ENCODE measurements around the gene TSC2.
"Not testable (repeated sequence)": the region's sequence is repeated elsewhere in the genome, so short reads cannot be mapped to it uniquely, and the experiment has no call there.

TSC2 gene

DNA sequence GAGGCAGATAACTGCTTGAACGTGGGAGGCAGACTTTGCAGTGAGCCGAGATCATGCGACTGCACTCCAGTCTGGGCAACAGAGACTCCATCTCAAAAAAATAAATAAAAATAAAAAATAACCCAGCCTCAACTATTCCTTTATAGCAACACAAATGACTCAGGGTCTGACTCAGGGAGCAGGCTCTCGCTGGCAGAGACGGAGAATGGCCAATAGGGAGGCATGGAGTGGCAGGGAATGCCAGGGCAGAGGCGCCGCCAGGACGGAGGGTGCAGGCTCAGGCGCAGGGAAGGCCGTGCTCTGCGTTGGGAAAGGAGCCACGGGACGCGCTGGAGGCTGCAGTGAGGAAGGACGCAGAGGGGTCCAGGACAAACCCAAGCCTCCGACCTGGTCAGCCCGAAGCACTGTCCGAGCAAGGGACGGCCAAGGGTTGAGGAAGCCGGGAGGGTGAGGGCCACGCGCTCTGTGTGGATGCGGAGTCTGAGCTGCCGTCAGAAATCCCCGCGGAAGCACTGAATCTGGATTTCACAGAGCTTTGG is 47.6 kb downstream of the TSC2 start:
- H3K4me1 ChIP-seq (ENCODE audit: control insufficient read depth, insufficient read depth, low read length): peaks cover 18% of the 10 kb centered on the region
- H3K4me3 ChIP-seq (ENCODE audit: low read length in 2 of 2): no peak overlapping the region
- H3K36me3 ChIP-seq (ENCODE audit: control insufficient read depth in 2 of 2, insufficient read depth in 2 of 2, low read length in 2 of 2): peaks cover 44 to 55% of the 10 kb centered on the region in 2 donors
- no peaks in the 10 kb centered on the region for H3K27me3 ChIP-seq (ENCODE audit: control insufficient read depth in 1 of 2, insufficient read depth in 2 of 2, low read length in 2 of 2)
- no peak overlapping the region for H3K27ac ChIP-seq (ENCODE audit: low read length)
- H3K9ac ChIP-seq (ENCODE audit: low read length in 2 of 2): no peak overlapping the region
- no peaks in the 10 kb centered on the region for H3K9me3 ChIP-seq (ENCODE audit: control insufficient read depth in 2 of 2, low read length in 2 of 2)

GRCh38 chr16:2095918-2096582 is 48.3 kb downstream of the TSC2 start:
- H3K27ac ChIP-seq (ENCODE audit: low read length): no peak overlapping the region
- peaks cover 41 to 54% of the 10 kb centered on the region in 2 donors for H3K36me3 ChIP-seq (ENCODE audit: control insufficient read depth in 2 of 2, insufficient read depth in 2 of 2, low read length in 2 of 2)
- H3K4me1 ChIP-seq (ENCODE audit: control insufficient read depth, insufficient read depth, low read length): peaks cover 18% of the 10 kb centered on the region
- H3K4me3 ChIP-seq (ENCODE audit: low read length in 2 of 2): no peak overlapping the region
- no peak overlapping the region for H3K9ac ChIP-seq (ENCODE audit: low read length in 2 of 2)
- no peaks in the 10 kb centered on the region for H3K27me3 ChIP-seq (ENCODE audit: control insufficient read depth in 1 of 2, insufficient read depth in 2 of 2, low read length in 2 of 2)
- H3K9me3 ChIP-seq (ENCODE audit: control insufficient read depth in 2 of 2, low read length in 2 of 2): no peaks in the 10 kb centered on the region

GRCh38 chr16:2096853-2097595 is 49.2 kb downstream of the TSC2 start:
- H3K4me3 ChIP-seq (ENCODE audit: low read length in 2 of 2): no peak overlapping the region
- H3K9me3 ChIP-seq (ENCODE audit: control insufficient read depth in 2 of 2, low read length in 2 of 2): no peaks in the 10 kb centered on the region
- peaks cover 13% of the 10 kb centered on the region for H3K4me1 ChIP-seq (ENCODE audit: control insufficient read depth, insufficient read depth, low read length)
- no peaks in the 10 kb centered on the region for H3K27me3 ChIP-seq (ENCODE audit: control insufficient read depth in 1 of 2, insufficient read depth in 2 of 2, low read length in 2 of 2)
- no peak overlapping the region for H3K9ac ChIP-seq (ENCODE audit: low read length in 2 of 2)
- H3K27ac ChIP-seq (ENCODE audit: low read length): no peak overlapping the region
- peaks cover 37 to 53% of the 10 kb centered on the region in 2 donors for H3K36me3 ChIP-seq (ENCODE audit: control insufficient read depth in 2 of 2, insufficient read depth in 2 of 2, low read length in 2 of 2)

DNA sequence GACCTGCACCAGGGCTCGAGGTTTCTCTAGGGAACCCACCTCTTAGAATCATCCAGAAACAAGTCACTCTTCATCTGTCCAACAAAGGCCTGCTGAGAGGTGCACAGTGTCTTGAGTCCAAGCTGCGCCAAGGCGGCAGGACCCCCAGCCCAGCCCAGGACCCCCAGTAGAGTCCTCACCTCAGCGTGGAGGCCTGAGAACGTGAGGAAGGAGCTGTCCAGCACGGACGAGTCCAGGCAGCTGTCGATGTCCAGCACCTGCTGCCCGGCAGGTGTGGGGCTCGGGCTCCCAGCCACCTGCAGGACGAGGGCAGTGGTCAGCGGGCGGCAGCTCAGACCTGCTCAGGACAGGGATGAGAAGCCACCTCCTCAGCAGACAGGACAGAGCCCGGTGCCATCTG is 49.9 kb downstream of the TSC2 start:
- not testable (repeated sequence) for H3K27ac ChIP-seq (ENCODE audit: low read length); H3K9me3 ChIP-seq (ENCODE audit: control insufficient read depth in 2 of 2, low read length in 2 of 2); H3K4me3 ChIP-seq (ENCODE audit: low read length in 2 of 2); H3K9ac ChIP-seq (ENCODE audit: low read length in 2 of 2); H3K4me1 ChIP-seq (ENCODE audit: control insufficient read depth, insufficient read depth, low read length); H3K27me3 ChIP-seq (ENCODE audit: control insufficient read depth in 1 of 2, insufficient read depth in 2 of 2, low read length in 2 of 2)
- H3K36me3 ChIP-seq (ENCODE audit: control insufficient read depth in 2 of 2, insufficient read depth in 2 of 2, low read length in 2 of 2): peaks cover 31 to 50% of the 10 kb centered on the region in 2 donors

- not testable (repeated sequence) for H3K4me3 ChIP-seq (ENCODE audit: low read length in 2 of 2); H3K27ac ChIP-seq (ENCODE audit: low read length); H3K27me3 ChIP-seq (ENCODE audit: control insufficient read depth in 1 of 2, insufficient read depth in 2 of 2, low read length in 2 of 2); H3K9me3 ChIP-seq (ENCODE audit: control insufficient read depth in 2 of 2, low read length in 2 of 2); H3K9ac ChIP-seq (ENCODE audit: low read length in 2 of 2); H3K4me1 ChIP-seq (ENCODE audit: control insufficient read depth, insufficient read depth, low read length)
- H3K36me3 ChIP-seq (ENCODE audit: control insufficient read depth in 2 of 2, insufficient read depth in 2 of 2, low read length in 2 of 2): peaks cover 3 to 20% of the 10 kb centered on the region in 2 donors
Observed at GRCh38 chr16:2101581-2101980, 53.8 kb downstream of the TSC2 start.

GRCh38 chr16:2102471-2102870 is 54.7 kb downstream of the TSC2 start:
- Histone ChIP-seq H3K36me3 (ENCODE audit: control insufficient read depth in 2 of 2, insufficient read depth in 2 of 2, low read length in 2 of 2) (peaks cover 3 to 16% of the 10 kb centered on the region in 2 donors), H3K4me1 (ENCODE audit: control insufficient read depth, insufficient read depth, low read length) (no peaks in the 10 kb centered on the region), H3K9me3 (ENCODE audit: control insufficient read depth in 2 of 2, low read length in 2 of 2) (no peaks in the 10 kb centered on the region), H3K4me3 (ENCODE audit: low read length in 2 of 2) (no peak overlapping the region), H3K27me3 (ENCODE audit: control insufficient read depth in 1 of 2, insufficient read depth in 2 of 2, low read length in 2 of 2) (no peaks in the 10 kb centered on the region), H3K9ac (ENCODE audit: low read length in 2 of 2) (no peak overlapping the region), H3K27ac (ENCODE audit: low read length) (no peak overlapping the region)

DNA sequence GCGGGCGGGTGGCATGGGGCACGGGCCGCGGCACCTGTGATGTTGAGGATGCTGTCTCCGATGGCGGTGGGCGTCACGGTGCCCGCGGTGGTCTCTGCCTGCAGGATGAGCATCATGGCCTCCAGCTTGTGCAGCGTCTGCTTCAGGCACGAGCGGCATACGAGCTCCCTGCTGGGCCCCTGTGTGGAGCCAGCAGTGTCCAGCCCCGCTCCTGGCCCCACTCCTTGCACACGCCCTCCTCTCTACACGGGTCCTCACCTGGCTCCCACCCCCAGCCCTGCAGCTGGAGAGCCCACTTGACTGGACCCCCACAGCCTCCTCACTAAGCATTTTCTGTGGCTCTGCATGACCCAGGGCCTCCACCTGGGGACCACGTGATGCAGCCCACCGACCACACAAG is 56.7 kb downstream of the TSC2 start:
- not testable (repeated sequence) for H3K4me1 ChIP-seq (ENCODE audit: control insufficient read depth, insufficient read depth, low read length); H3K9ac ChIP-seq (ENCODE audit: low read length in 2 of 2); H3K9me3 ChIP-seq (ENCODE audit: control insufficient read depth in 2 of 2, low read length in 2 of 2); H3K4me3 ChIP-seq (ENCODE audit: low read length in 2 of 2); H3K27me3 ChIP-seq (ENCODE audit: control insufficient read depth in 1 of 2, insufficient read depth in 2 of 2, low read length in 2 of 2); H3K27ac ChIP-seq (ENCODE audit: low read length)
- peaks cover 0 to 16% of the 10 kb centered on the region in 2 donors for H3K36me3 ChIP-seq (ENCODE audit: control insufficient read depth in 2 of 2, insufficient read depth in 2 of 2, low read length in 2 of 2)

DNA sequence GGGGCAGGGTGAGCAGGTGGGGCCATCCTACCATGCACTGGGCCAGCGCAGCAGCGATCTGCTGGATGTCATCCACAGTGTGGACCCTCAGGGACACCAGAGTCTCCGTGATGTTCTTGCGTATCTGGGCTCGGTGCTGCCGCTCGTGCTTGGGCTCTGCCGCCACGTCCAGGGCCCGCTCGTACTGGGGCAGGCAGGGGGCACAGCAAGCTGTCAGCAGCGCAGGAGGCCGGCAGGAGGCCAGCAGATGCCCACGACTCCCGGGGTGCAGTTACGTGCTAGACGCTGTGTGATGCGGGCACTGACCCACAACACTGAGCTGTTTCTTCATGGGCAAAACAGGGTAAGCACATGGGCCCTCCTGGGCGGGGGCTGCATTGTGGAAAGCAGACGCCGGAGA is 57.5 kb downstream of the TSC2 start:
- not testable (repeated sequence) for H3K27me3 ChIP-seq (ENCODE audit: control insufficient read depth in 1 of 2, insufficient read depth in 2 of 2, low read length in 2 of 2); H3K4me3 ChIP-seq (ENCODE audit: low read length in 2 of 2); H3K4me1 ChIP-seq (ENCODE audit: control insufficient read depth, insufficient read depth, low read length); H3K27ac ChIP-seq (ENCODE audit: low read length); H3K9ac ChIP-seq (ENCODE audit: low read length in 2 of 2); H3K9me3 ChIP-seq (ENCODE audit: control insufficient read depth in 2 of 2, low read length in 2 of 2)
- H3K36me3 ChIP-seq (ENCODE audit: control insufficient read depth in 2 of 2, insufficient read depth in 2 of 2, low read length in 2 of 2): peaks cover 0 to 12% of the 10 kb centered on the region in 2 donors

DNA sequence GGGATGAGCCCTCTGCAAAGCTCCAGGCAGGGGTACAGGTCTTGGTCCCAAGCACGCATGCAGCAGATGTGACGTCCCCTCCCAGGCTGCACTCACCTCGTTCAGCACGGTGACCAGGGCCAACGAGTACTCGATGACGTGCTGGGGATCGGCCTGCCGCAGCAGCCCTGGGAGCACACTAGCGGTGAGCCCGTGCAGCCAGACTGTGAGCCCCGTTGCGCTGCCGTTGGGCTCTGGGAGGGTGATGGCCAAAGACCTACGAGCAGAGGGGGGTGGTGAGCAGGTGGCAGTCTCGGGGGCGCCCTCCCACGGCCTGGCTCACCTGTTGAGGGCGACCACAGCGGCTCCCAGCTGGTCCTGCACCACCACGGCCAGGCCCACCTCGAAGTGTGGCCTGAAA is 58.0 kb downstream of the TSC2 start:
- not testable (repeated sequence) for H3K9me3 ChIP-seq (ENCODE audit: control insufficient read depth in 2 of 2, low read length in 2 of 2); H3K4me3 ChIP-seq (ENCODE audit: low read length in 2 of 2); H3K9ac ChIP-seq (ENCODE audit: low read length in 2 of 2); H3K4me1 ChIP-seq (ENCODE audit: control insufficient read depth, insufficient read depth, low read length); H3K27ac ChIP-seq (ENCODE audit: low read length); H3K27me3 ChIP-seq (ENCODE audit: control insufficient read depth in 1 of 2, insufficient read depth in 2 of 2, low read length in 2 of 2)
- peaks cover 0 to 14% of the 10 kb centered on the region in 2 donors for H3K36me3 ChIP-seq (ENCODE audit: control insufficient read depth in 2 of 2, insufficient read depth in 2 of 2, low read length in 2 of 2)

DNA sequence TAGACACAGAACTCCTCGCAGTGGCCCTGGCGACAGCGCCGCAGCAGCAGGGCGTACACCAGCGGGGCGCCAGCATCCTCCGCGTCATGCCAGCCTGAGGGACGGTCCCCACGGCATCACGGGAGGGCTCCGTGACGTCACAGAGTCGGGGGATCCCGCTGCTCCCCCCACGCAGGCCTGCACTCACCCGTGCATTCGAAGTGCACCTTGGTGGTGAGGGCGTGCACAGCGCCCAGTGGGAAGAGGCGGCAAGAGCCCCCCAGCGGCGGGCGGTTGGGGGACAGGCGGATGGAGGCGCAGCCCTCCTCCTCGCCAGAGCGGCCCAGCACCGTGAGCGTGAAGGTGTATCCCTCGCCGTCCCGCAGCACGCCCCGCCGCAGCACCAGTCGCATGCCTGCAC is 58.4 kb downstream of the TSC2 start:
- not testable (repeated sequence) for H3K27me3 ChIP-seq (ENCODE audit: control insufficient read depth in 1 of 2, insufficient read depth in 2 of 2, low read length in 2 of 2); H3K27ac ChIP-seq (ENCODE audit: low read length); H3K9ac ChIP-seq (ENCODE audit: low read length in 2 of 2); H3K4me1 ChIP-seq (ENCODE audit: control insufficient read depth, insufficient read depth, low read length); H3K9me3 ChIP-seq (ENCODE audit: control insufficient read depth in 2 of 2, low read length in 2 of 2); H3K4me3 ChIP-seq (ENCODE audit: low read length in 2 of 2)
- peaks cover 0 to 14% of the 10 kb centered on the region in 2 donors for H3K36me3 ChIP-seq (ENCODE audit: control insufficient read depth in 2 of 2, insufficient read depth in 2 of 2, low read length in 2 of 2)

Data from stomach smooth muscle (tissue), 2 donors.